GM10248 (cell line): Measurements from ENCODE around the gene PNO1.

Experiments
- CTCF ChIA-PET: fragments of 300-600 bp; sonication (Branson Sonifier 250); formaldehyde crosslinking; extraction: SDS; loops from one replicate; lab custom pipeline; 2021; ENCODE audit warnings: antibody characterized with exemption; lab: Yijun Ruan, JAX
- POLR2A ChIA-PET: fragments of 350-650 bp; sonication (Branson Sonifier 250); formaldehyde crosslinking; extraction: SDS; loops from one replicate; lab custom pipeline; 2020; ENCODE audit warnings: antibody characterized with exemption; lab: Yijun Ruan, JAX
- DNase-seq: peaks from one replicate; pipeline ENCODE4 v3.0.0; 2012; ENCODE audit errors: extremely low spot score
- CTCF ChIP-seq: IDR thresholded peaks from 2 replicates; pipeline ENCODE4 v1.5.1; 2012; ENCODE audit warnings: mild to moderate bottlenecking, low read depth; ENCODE audit errors: extremely low read depth, missing control alignments, control extremely low read depth

Gene PNO1

GRCh38 chr2:68155618-68156017 lies 2.1 kb upstream of the PNO1 start:
- ChIA-PET CTCF (interaction anchor here (1.0 to 3.8 kb wide), 5 partner anchors 13 to 41 kb away, joined by 3 to 19 read pairs (median 5); no protein-coding TSS in a partner anchor), POLR2A (no interaction called here)
- DNase-seq: no peak
- no peak for TF ChIP-seq CTCF

- no peak for DNase-seq
- POLR2A ChIA-PET: no interaction called here
- CTCF ChIA-PET: interaction anchor here (0.7 to 3.8 kb wide), 12 partner anchors 9 to 285 kb away, joined by 3 to 19 read pairs (median 4); no protein-coding TSS in a partner anchor
- TF ChIP-seq CTCF: no peak
These were observed 1.3 kb upstream of the PNO1 start for GRCh38 chr2:68156419-68156818.

DNA sequence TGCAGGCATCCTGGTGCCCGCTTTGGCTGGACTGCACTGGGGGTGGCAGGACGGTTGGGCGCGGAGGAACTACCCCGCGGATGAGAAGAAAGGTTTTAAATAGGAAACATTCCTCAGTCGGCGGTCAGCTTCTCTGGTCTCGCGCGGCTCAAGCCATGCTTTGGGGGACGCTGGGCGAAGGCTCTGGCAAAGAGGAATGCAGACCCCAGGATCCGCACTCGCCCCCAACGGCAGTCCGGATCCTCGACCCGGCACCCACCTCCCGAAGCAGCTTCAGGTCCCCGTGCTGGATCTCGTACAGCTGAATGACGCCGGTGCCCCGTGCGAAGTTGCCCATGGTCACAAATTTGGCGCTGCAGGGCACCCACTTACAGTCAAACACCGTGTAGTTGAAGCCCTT lies 686 bp upstream of the PNO1 start:
- no peak for TF ChIP-seq CTCF
- ChIA-PET CTCF (interaction anchor here (0.7 to 3.8 kb wide), 17 partner anchors 10 to 284 kb away, joined by 3 to 19 read pairs (median 4); no protein-coding TSS in a partner anchor), POLR2A (no interaction called here)
- DNase-seq: no peak

GRCh38 chr2:68158134-68158447 lies 403 bp downstream of the PNO1 start:
- no peak for TF ChIP-seq CTCF
- POLR2A ChIA-PET: interaction anchor here (1.1 kb wide), 1 partner anchor 11 kb away, joined by 3 read pairs; no protein-coding TSS in a partner anchor
- CTCF ChIA-PET: interaction anchor here (1.0 to 3.8 kb wide), 8 partner anchors 10 to 86 kb away, joined by 3 to 19 read pairs (median 4); no protein-coding TSS in a partner anchor
- no peak for DNase-seq

DNA sequence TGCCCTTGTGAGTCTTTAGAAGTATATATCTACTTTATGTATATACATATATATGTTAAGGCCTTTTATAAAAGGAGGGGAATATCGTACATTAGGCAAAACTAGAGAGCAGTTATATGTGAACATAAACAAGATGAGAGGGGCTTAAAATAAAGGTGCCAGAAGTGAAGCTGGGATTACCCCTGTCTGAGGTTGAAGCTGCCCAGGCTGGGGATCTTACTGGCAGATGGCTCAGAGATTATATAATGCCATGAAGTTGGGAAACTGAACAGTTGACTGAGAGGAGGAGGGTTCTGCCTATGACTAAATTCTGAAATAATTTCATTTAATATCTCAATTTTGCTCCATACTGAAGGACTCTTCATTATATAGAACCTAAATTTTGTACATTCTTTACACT lies 6.0 kb downstream of the PNO1 start:
- no peak for TF ChIP-seq CTCF
- ChIA-PET POLR2A (no interaction called here), CTCF (no interaction called here)
- no peak for DNase-seq

GRCh38 chr2:68167186-68167585 lies 9.5 kb downstream of the PNO1 start:
- ChIA-PET POLR2A (no interaction called here), CTCF (interaction anchor here (1.3 to 5.8 kb wide), 8 partner anchors 9 to 58 kb away, joined by 3 to 48 read pairs (median 12); partner anchors contain the start of gene PNO1)
- no peak for TF ChIP-seq CTCF
- DNase-seq: no peak
